HTERT RPE-1 (cell line): ENCODE data around the gene CNNM1.

Experiments used
- in situ Hi-C: fragments of 300-500 bp; cut with MboI; formaldehyde crosslinking; loops from 4 replicates; pipeline ENCODE4 v1.14.3; 2020; ENCODE audit warnings: low sequenced_read_pairs

The CNNM1 gene

GRCh38 chr10:99443500-99443899 is 114.3 kb downstream of the CNNM1 start:
- in situ Hi-C loops = no loop called here
